PC-9 (cell line): ENCODE data around the gene FBXL17. TPM values are rescaled to one million over a fixed set of nuclear protein-coding genes. Genes with fewer than 3 reads are reported as not detected.

Source experiments
- BruUV-seq: library from RNA; stranded (reverse); fragments of 400-500 nt; replicated peaks from 2 replicates; lab custom pipeline; 2021; lab: Mats Ljungman, UMichigan
- CTCF ChIA-PET: fragments of 300-600 bp; sonication (Branson Sonifier 250); formaldehyde crosslinking; loops from one replicate; lab custom pipeline; 2022; ENCODE audit warnings: antibody characterized with exemption; lab: Charles Lee
- POLR2A ChIA-PET: fragments of 300-600 bp; sonication (Branson Sonifier 250); formaldehyde crosslinking; loops from one replicate; lab custom pipeline; 2022; ENCODE audit warnings: antibody characterized with exemption; ENCODE audit not compliant: unreplicated experiment; lab: Charles Lee
- DNase-seq, 2 experiments: peaks; one replicate each; pipeline versions ENCODE4 v3.0.0 to v3.0.0-alpha.2; 2015 to 2022; ENCODE audit warnings: mixed read lengths in 1 of 2
- H2AFZ ChIP-seq: fragments of 200-600 bp; sonication (generic); 2 replicates; pipeline ENCODE4 v1.8.1; 2017; ENCODE audit warnings: antibody characterized with exemption
- H3F3A ChIP-seq: fragments of 200-600 bp; sonication (generic); 2 replicates; pipeline ENCODE4 v1.8.1; 2017; ENCODE audit warnings: antibody characterized with exemption, mild to moderate bottlenecking, low read depth; ENCODE audit not compliant: insufficient read depth
- H3K27ac ChIP-seq: fragments of 200-600 bp; sonication (generic); 2 replicates; pipeline ENCODE4 v1.6.1; 2016; ENCODE audit warnings: mixed run types
- H3K27me3 ChIP-seq: fragments of 200-600 bp; sonication (generic); 2 replicates; pipeline ENCODE4 v1.6.1; 2016; ENCODE audit warnings: low read depth, mixed run types; ENCODE audit not compliant: insufficient read depth
- H3K36me3 ChIP-seq: fragments of 200-600 bp; sonication (generic); 2 replicates; pipeline ENCODE4 v1.6.1; 2016; ENCODE audit warnings: low read depth, mixed run types
- H3K4me1 ChIP-seq: fragments of 200-600 bp; sonication (generic); replicated peaks from 2 replicates; pipeline ENCODE4 v1.6.1; 2016; ENCODE audit warnings: mixed run types; ENCODE audit not compliant: insufficient read depth
- H3K4me2 ChIP-seq: fragments of 200-600 bp; sonication (generic); 2 replicates; pipeline ENCODE4 v1.6.1; 2017; ENCODE audit warnings: mixed run types
- H3K4me3 ChIP-seq: fragments of 200-600 bp; sonication (generic); 2 replicates; pipeline ENCODE4 v1.6.1; 2016; ENCODE audit warnings: mixed run types
- H3K79me2 ChIP-seq: fragments of 200-600 bp; sonication (generic); 2 replicates; pipeline ENCODE4 v1.6.1; 2017; ENCODE audit warnings: low read depth, mixed run types
- H3K9me2 ChIP-seq: fragments of 200-600 bp; sonication (generic); 2 replicates; pipeline ENCODE4 v1.8.1; 2017; ENCODE audit warnings: mild to moderate bottlenecking; ENCODE audit not compliant: insufficient read depth
- H3K9me3 ChIP-seq: fragments of 200-600 bp; sonication (generic); 2 replicates; pipeline ENCODE4 v1.8.1; 2016; ENCODE audit warnings: low read depth; ENCODE audit not compliant: insufficient read depth
- H4K20me1 ChIP-seq: fragments of 200-600 bp; sonication (generic); 2 replicates; pipeline ENCODE4 v1.8.1; 2017; ENCODE audit not compliant: insufficient read depth
- EZH2 ChIP-seq: fragments of 200-600 bp; sonication (generic); IDR thresholded peaks from 2 replicates; pipeline ENCODE4 v1.8.0; 2017; ENCODE audit warnings: antibody characterized with exemption, low read depth
- intact Hi-C: fragments of 100-400 bp; cut with micrococcal nuclease; formaldehyde crosslinking; loops from one replicate; pipeline ENCODE4 v1.10.0; 2022; ENCODE audit not compliant: unreplicated experiment
- total RNA-seq: library from RNA; stranded (reverse); gene quantifications from 2 replicates; pipeline ENCODE4 v1.2.3, GENCODE V29; 2021
- TF ChIP-seq, protein P1 (sequence below): fragments of 200-600 bp; sonication (generic); conservative IDR thresholded peaks from 2 replicates; pipeline ENCODE4 v1.6.1; 2017; ENCODE audit warnings: mixed run types, antibody characterized with exemption, mild to moderate bottlenecking, moderate library complexity

FBXL17 gene
- total RNA-seq, 1 experiment from 2014 or later: 19.5 TPM

DNA sequence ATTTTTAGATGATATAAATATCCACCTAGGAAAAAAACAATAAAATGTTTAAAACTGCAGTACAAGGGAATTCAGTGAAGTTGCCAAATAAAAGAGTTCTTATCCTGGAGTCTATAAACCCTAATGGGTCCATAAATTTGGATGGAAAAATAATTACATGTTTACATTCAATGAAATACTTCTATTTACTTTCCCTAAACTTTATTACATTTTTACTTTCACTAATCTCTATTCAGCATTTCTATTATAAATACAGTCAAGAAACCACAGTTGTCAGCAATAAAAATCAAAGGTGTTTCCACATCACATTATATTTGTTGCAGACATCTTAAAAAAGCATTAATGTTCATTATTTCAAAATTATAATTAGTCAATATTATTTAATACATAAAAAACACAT lies 118.6 kb downstream of the FBXL17 start:
- intact Hi-C loops: no loop called here
- H3K27ac ChIP-seq: no peak overlapping the region
- no peak overlapping the region for H3K4me3 ChIP-seq
- H2AFZ ChIP-seq: no peak overlapping the region
- no peak overlapping the region for H3K4me2 ChIP-seq
- TF ChIP-seq EZH2: no peak
- TF ChIP-seq, protein P1, sequence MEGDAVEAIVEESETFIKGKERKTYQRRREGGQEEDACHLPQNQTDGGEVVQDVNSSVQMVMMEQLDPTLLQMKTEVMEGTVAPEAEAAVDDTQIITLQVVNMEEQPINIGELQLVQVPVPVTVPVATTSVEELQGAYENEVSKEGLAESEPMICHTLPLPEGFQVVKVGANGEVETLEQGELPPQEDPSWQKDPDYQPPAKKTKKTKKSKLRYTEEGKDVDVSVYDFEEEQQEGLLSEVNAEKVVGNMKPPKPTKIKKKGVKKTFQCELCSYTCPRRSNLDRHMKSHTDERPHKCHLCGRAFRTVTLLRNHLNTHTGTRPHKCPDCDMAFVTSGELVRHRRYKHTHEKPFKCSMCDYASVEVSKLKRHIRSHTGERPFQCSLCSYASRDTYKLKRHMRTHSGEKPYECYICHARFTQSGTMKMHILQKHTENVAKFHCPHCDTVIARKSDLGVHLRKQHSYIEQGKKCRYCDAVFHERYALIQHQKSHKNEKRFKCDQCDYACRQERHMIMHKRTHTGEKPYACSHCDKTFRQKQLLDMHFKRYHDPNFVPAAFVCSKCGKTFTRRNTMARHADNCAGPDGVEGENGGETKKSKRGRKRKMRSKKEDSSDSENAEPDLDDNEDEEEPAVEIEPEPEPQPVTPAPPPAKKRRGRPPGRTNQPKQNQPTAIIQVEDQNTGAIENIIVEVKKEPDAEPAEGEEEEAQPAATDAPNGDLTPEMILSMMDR: no peak
- no peaks in the 10 kb centered on the region for H3K4me1 ChIP-seq
- H3K9me2 ChIP-seq: no peaks in the 10 kb centered on the region
- no peak for DNase-seq
- ChIA-PET POLR2A (no interaction called here), CTCF (no interaction called here)
- BruUV-seq: no TSS peak
- H3K9me3 ChIP-seq: no peaks in the 10 kb centered on the region
- no peaks in the 10 kb centered on the region for H3K27me3 ChIP-seq
- H3K79me2 ChIP-seq: no peaks in the 10 kb centered on the region
- H3F3A ChIP-seq: no peaks in the 10 kb centered on the region
- no peaks in the 10 kb centered on the region for H3K36me3 ChIP-seq
- H4K20me1 ChIP-seq: no peaks in the 10 kb centered on the region

DNA sequence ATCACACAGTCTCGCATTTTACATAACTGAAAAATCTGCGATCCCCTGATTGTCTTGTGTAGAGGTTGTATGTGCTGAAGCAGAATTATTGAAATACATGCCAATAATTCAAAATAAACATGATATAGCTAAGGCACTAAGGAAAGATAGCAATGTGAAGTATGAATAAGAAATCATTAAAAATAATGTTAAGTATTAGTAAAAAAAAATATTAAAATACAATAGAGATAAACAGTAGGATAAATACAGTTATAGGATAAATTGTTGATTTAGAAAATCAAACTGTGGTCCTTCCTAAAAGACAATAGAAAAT lies 121.1 kb downstream of the FBXL17 start:
- H3K27ac ChIP-seq: no peak overlapping the region
- no peaks in the 10 kb centered on the region for H3K9me2 ChIP-seq
- no peaks in the 10 kb centered on the region for H4K20me1 ChIP-seq
- H3K79me2 ChIP-seq: no peaks in the 10 kb centered on the region
- no peak overlapping the region for H3K4me2 ChIP-seq
- no peaks in the 10 kb centered on the region for H3K4me1 ChIP-seq
- H2AFZ ChIP-seq: no peak overlapping the region
- intact Hi-C loops: loop anchor here (2.0 kb wide), 1 partner anchor 84 kb away; no protein-coding TSS in a partner anchor
- no TSS peak for BruUV-seq
- H3K36me3 ChIP-seq: no peaks in the 10 kb centered on the region
- ChIA-PET POLR2A (no interaction called here), CTCF (interaction anchor here (1.3 kb wide), 1 partner anchor 85 kb away, joined by 7 read pairs; no protein-coding TSS in a partner anchor)
- no peaks in the 10 kb centered on the region for H3K9me3 ChIP-seq
- no peak overlapping the region for H3K4me3 ChIP-seq
- TF ChIP-seq, protein P1: 0 out of 2 replicates have a peak, but pooled peaks have one; percentile 32
- no peak for TF ChIP-seq EZH2
- no peak for DNase-seq
- no peaks in the 10 kb centered on the region for H3F3A ChIP-seq
- H3K27me3 ChIP-seq: no peaks in the 10 kb centered on the region

DNA sequence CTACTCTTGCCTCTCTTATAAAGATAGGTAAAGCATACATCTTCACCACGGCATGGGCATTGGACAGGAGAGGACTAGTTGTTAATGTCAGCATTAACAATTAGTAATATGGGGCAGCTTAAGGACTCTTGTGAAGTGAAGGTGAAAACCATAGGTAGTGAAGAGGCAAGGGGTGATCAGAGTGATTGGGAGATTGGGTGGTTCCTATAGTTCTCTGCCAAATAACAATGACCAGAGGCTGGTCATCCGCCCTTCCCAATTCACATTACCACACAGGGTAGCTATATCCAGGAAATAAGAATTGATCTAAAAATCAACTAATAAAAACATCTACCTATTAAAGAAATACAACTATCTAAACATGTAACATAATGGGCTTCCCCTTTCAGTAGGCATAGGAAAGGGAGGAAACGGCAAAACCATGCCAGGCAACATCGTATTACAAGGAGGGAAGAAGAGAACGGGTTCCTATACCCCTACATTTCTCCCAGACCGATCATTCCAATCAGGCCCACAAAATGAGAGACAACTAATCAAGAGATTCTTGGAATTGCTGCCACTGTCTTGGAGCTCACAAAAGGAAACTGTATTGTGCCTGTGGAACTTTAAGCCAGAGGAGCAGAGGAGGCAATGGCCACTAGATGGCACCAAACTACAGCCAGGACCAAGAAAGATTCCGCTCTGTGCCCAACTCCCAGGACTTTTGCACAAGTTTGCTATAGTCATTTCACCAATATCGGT lies 121.6 kb downstream of the FBXL17 start:
- H4K20me1 ChIP-seq: no peaks in the 10 kb centered on the region
- ChIA-PET POLR2A (no interaction called here), CTCF (interaction anchor here (0.6 to 1.3 kb wide), 4 partner anchors 85 to 658 kb away, joined by 3 to 7 read pairs (median 5); no protein-coding TSS in a partner anchor)
- H3K4me2 ChIP-seq: no peak overlapping the region
- no peaks in the 10 kb centered on the region for H3K79me2 ChIP-seq
- H3K27ac ChIP-seq: no peak overlapping the region
- H3K27me3 ChIP-seq: no peaks in the 10 kb centered on the region
- TF ChIP-seq, protein P1: peak; percentile 86
- TF ChIP-seq EZH2: no peak
- H3K4me1 ChIP-seq: no peaks in the 10 kb centered on the region
- no TSS peak for BruUV-seq
- DNase-seq: peak; percentile 43 to 50
- H3K36me3 ChIP-seq: no peaks in the 10 kb centered on the region
- intact Hi-C loops: loop anchor here (2.0 kb wide), 1 partner anchor 85 kb away; no protein-coding TSS in a partner anchor
- H3K9me3 ChIP-seq: no peaks in the 10 kb centered on the region
- no peaks in the 10 kb centered on the region for H3F3A ChIP-seq
- no peak overlapping the region for H3K4me3 ChIP-seq
- H2AFZ ChIP-seq: no peak overlapping the region
- no peaks in the 10 kb centered on the region for H3K9me2 ChIP-seq
